NB4 (cell line): Measurements from ENCODE around the gene TOPAZ1.
A peak's percentile ranks its signal among the peaks of the same experiment; 100 is the strongest.

Experiments used
- CTCF ChIP-seq: IDR thresholded peaks from one replicate; pipeline ENCODE4 v1.5.1; 2012; ENCODE audit warnings: low read depth, low read length
- MAX ChIP-seq: IDR thresholded peaks from 2 replicates; pipeline ENCODE4 v1.6.1; 2011; ENCODE audit warnings: low read depth, low read length

GRCh38 chr3:44338010-44338827 lies 96.5 kb downstream of the TOPAZ1 start, which contains the start of gene TCAIM:
- TF ChIP-seq MAX (peak; percentile 45), CTCF (no peak)
